OCI-M2 (cell line): Measurements from ENCODE around the gene PLSCR3.

Experiments used
- DNase-seq: peaks from one replicate; lab custom pipeline; 2025; ENCODE audit not compliant: unreplicated experiment; lab: John Stamatoyannopoulos, UW

PLSCR3 gene

DNA sequence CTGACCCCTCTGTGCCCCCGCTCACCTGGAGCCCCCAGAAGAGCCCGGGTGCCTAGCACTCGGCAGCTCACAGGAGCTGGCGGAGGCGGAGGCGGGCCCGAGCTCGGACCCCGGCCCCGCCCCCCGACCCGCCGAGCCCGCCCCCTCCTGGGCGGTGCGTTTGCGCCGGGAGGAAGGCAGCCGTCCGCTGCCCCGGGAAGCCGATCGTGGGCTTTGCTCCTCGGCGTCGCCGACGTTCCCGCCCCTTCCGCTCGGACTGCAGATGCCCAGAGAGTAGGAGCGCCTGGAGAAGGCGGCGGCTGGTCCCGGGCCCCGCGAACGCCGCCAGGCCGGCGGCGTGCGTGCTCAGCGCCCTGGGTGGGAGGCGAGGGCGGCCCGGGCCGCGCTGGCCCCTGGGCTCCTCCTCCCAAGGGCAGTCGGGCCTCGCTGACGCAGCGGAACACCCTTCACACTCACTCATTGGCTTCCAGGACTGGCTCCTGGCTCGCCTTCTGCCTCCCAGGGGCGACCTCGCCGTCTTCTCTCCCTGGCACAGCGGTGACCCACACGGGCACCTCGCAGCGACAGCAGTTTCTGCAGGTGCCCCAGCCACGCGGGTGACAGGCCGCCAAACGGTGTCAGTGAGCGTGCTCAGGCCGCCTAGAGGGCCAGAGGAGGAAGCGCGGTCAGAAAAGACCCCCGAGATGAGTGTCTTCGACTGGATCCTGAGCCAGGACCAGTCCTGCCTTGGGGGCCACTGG lies at the start of gene PLSCR3:
TSS of gene PLSCR3 (minus strand) at position 74 of the 740 bp plus-strand sequence. CDS start 415 bp downstream, outside the sequence.
- DNase-seq: peak; percentile 6

DNA sequence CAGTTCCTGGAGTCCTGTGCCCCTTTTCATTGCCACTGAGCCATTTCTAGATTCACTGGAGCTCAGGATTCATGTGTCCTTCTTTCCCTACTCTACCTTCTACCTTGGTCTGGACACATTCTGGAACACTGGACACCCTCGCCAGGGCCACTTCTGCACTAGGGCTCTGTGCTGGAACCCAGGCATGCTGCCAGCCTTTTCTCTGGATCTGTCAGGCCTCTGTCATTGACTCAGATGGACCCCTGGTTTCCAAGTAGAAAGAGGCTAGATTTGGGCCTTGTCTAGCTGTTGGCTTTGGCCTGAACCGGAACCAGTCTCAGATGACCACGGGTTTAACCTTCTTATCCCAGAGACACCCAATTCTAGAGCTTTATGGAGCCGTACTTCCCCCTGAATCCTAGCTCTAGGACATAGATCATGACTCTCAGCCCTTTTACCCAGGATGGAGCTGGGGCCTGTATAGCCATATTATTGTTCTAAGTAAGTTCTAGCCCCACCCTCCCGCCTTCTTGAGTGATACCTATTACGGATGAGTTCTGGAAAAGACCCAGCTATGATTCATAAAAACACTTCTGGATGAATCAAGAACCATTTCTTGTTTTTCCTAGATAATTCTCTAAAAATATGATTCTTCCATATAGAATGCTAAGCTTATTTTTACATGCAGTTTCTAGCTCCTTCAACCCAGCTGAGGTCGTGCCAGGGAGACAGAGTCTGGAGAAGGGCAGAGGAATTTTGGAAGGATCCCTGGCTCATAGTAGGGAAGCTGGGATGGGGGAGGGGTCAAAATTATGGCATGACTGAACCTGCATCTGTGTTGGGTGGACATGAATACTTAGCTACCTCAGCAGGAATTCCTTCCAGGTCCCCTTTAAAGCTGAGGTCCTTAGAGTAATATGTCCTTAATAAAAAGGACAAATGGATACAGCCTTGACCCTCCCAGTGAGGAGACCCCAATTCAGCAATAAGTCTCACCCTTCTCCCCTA lies 49.5 kb upstream of the PLSCR3 start:
- no peak for DNase-seq

DNA sequence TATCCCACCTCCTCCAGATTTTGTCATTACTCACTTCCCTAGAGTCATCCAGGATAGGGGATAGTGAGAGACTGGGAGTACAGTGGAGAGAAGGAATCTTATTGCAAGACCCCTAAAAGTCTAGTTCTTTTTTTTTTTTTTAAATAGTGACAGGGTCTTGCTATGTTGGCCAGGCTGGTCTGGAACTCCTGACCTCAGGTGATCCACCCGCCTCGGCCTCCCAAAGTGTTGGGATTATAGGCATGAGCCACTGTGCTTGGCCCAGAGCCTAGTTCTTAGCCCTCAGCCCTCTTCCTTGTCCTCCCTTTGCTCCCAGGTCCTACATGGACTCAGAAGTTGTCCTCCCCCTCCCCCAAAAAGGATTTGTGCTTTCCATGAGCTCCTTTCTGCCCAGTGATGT lies 47.8 kb upstream of the PLSCR3 start:
- DNase-seq: no peak

DNA sequence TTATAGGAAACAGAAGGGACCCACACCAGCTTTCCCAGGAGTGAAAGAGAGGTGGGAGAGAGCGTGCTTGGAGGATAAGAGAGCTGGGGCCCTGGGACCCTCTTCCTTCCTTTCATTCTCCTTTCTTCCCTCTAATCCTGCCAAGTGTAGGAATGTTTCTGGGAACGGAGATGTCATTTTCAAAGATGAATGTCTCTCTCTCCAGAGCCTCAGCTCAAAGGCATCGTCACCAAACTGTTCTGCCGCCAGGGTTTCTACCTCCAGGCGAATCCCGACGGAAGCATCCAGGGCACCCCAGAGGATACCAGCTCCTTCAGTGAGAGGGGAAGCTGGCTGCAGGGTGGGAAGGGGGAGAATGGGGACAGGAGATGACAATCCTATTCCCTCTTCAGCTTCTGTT lies 46.9 kb upstream of the PLSCR3 start:
- DNase-seq: no peak

DNA sequence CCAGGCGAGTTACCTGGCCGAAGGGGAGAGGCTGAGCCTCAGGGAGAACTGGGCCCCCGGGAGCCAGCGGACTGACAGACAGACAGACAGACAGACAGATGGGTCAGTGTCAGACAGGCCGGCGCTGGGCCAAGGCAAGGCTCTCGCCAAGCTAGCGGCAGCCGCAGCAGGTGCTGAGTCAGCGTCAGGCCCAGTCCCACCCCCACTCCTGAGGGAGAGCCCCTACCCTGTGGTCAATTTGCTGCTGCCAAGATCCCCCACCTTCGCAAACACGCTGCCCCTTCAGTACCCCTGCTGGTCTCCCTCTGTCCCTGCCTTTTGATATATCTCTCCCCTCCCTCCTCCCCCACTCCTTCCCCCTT lies 46.5 kb upstream of the PLSCR3 start:
- no peak for DNase-seq

DNA sequence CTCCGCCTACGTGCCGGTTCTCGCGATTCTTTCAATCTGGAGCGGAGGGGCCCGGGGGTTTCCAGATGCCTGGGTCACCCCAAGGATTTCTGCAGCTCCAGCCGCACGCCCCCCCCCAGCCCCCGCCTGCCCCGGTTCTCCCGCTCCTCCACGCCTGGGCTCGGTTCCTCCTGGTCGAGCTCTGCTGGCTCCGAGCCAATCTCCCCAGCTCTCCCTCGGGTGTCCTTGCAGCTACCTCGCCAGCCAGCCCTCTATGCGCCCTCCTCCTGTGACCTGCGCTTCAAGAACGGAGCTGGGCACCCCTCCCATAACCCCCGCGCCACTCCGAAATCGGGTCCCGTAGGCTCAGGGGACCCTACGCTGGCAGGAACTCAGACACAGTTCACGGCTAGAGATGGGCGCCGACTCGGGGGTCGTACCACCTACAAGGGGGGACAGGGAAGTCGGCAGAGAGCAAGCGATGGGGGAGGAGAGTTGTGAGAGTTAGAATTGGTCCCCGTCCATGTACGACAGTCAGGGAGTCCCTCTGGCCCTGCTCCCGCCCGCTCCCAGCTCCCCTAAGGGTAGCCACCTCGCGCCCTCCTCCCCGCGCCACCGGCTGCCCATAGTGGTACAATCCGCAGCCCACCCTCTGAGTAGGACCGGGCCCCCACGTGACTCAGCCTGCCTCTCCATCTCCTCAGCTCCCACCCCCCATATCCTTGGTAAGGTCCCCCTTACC lies 45.9 kb upstream of the PLSCR3 start:
- DNase-seq: no peak

DNA sequence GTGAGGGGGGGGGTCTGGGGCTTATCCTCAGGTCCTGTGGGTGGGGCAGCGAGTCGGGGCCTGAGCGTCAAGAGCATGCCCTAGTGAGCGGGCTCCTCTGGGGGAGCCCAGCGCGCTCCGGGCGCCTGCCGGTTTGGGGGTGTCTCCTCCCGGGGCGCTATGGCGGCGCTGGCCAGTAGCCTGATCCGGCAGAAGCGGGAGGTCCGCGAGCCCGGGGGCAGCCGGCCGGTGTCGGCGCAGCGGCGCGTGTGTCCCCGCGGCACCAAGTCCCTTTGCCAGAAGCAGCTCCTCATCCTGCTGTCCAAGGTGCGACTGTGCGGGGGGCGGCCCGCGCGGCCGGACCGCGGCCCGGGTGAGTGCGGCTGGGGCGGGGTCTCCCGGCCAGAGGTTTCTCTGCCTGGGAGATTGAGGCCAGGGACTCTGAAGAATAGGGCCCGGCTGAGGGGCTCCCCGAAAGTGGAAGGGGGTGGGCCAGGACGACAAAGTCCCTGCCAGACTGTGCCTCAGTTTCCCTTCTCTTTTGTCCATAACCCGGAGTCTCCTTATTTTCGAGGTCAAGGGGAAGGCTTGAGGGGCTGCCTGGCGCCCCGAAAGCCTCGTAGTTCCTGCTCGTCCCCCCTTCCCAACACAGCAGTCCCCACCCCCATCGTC lies 45.3 kb upstream of the PLSCR3 start, which contains the start of gene FGF11:
TSS of gene FGF11 (plus strand) at position 51 of the 651 bp plus-strand sequence. CDS start at position 160, 109 bp downstream.
- no peak for DNase-seq

DNA sequence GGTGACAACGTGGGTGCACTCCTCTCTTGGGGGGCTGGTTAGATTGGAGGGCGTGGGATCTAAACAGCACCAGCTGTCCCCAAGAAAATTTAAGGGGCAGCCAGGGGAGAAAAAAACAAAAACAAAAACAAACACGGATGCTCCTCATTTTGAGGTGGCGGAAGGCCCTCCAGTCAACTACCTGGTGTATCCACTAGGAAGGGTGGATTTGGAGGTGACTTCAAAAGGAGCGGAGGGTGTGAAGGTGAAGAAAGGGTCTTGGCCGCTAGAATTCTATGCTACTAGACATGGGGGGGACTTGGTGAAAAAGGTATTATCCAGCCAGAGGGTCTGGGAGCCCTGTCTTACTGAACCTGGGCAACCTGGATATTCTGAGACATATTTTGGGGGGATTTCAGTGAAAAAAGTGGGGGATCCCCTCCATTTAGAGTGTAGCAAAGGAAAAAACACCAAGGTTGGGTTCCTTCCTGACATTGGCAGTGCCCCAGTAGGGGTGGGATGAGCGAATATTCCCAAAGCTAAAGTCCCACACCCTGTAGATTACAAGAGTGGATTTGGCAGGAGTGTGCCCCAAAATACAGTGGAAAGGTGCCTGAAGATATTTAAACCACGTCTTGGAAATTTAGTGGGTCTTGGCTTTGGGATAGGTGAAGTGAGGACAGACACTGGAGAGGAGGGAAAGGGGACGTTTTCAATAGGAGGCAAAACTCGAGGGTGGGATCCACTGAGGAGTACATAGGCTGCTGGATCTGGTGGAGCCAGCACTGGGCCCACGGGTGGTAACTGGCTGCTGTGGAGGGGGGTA lies 44.5 kb upstream of the PLSCR3 start:
- no peak for DNase-seq

DNA sequence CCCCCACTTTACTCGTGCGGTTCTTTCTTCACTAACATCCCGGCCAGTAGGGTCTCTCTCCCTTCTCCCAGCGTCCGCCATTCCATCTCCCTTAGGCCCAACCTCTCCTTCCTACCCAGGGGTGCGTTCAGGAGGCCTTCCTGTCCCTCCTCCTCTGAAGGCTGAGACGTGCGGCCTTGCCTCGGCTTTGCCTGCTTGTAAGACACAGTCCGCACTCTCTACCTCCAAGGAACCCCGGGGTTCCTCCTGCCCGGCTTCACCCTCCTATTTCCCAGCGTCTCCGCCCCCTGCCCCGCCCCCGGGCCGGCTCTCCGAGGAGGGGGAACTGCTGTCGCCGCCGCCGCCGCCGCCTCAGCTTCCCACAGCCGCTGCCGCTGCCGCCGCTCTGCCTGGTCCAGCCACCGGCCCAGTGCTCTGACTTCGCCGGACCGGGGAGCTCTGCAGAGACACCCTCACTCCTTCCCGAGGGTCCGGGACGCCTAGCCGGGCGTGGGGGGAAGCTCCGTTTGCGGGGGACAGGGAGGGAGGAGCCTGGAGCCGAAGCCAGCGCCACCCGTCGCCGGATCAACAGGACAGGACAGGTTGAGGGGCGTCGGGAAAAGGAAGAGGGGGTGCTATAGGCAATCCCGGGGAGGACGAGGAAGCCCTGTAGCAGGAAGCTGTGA lies 43.8 kb upstream of the PLSCR3 start:
- no peak for DNase-seq

DNA sequence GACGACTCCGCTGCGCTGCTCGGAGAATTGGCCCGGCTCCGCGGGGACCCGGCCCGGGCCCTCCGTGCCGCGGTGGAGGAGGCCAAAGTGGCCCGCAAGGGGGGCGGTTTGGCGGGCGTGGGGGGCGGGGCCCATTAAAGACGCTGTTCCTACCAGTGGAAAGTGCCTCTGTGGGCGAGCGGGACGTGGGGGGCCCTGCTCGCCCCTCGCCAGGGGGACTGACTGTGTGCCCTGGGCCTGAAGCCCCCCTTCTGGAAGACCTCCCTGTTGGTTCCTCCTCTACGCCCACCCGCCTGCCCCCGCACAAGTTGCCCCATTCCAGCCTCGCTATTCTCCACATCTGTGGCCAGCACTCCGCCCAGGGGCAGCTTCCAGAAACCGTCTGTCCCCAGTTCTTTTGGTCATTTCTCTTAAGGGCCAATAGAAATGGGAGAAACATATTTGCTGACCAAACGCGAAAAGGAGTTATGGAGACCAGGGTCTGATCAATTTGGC lies 43.1 kb upstream of the PLSCR3 start:
- DNase-seq: no peak

DNA sequence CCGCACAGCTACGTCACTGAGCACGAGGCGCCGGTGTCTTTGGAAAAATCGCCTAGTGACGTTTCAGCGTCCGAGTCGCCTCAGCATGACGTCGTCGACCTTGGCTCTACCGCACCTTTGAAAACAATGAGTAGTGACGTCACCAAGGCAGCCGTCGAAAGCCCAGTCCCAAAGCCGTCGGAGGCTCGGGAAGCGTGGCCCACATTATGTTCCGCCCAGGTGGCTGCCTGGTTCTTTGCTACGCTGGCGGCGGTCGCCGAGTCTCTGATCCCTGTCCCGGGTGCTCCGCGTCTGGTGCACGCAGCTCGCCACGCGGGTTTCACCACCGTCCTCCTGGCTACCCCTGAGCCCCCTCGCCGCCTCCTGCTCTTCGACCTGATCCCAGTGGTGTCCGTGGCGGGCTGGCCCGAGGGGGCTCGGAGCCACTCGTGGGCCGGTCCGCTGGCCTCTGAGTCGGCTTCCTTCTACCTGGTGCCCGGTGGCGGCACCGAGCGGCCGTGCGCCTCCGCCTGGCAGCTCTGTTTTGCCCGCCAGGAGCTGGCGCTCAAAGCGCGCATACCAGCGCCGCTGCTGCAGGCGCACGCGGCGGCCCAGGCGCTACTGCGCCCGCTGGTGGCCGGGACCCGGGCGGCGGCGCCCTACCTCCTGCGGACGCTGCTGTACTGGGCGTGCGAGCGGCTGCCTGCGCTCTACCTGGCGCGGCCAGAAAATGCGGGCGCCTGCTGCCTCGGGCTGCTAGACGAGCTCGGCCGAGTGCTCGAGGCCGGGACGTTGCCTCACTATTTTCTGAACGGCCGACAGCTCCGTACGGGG lies 42.4 kb upstream of the PLSCR3 start:
- DNase-seq: no peak

DNA sequence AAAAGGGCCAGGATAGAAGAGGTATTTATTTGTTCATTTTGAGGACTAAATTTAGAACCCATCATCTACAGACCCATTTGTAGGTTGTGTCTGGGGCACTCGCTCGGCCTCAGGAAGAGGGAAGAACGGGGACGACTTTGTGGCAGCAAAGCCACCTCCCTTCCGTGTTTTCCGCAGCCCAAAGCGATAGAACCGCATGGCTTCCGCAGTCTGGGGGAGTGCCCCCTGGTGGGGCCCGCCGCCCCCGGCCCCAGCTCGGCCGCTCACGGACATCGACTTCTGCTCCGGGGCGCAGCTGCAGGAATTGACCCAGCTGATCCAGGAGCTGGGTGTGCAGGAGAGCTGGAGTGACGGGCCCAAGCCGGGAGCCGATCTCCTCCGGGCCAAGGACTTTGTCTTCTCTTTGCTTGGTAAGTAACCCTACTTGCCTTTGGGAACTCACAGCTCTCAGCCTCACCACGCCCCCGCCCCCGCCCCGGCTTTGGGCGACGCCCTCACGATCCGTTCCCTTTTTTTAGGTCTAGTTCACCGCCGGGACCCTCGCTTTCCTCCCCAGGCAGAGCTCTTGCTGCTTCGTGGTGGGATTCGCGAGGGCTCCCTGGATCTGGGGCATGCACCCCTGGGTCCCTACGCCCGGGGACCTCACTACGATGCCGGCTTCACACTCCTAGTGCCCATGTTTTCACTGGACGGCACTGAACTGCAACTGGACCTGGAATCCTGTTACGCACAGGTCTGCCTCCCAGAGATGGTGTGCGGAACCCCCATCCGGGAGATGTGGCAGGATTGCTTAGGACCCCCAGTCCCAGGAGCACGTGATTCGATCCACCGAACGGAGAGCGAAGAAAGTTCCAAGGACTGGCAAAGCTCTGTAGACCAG lies 41.6 kb upstream of the PLSCR3 start:
- no peak for DNase-seq

DNA sequence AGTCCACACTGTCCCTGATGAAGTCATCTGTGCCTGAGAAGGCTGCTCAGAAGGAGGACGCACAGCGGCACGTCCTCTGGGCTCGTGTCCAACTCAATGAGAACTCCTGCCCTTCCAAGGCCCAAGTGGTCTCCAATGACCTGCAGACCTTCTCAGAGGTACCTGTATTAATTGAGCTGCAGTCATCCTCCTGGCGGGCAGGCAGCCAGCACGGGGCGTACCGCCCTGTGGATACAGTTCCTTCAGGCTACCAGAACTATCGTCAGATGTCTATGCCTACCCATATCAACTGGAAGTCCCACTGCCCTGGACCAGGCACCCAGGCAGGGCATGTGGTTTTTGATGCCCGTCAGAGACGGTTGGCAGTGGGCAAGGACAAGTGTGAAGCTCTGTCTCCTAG lies 38.0 kb upstream of the PLSCR3 start:
- no peak for DNase-seq

DNA sequence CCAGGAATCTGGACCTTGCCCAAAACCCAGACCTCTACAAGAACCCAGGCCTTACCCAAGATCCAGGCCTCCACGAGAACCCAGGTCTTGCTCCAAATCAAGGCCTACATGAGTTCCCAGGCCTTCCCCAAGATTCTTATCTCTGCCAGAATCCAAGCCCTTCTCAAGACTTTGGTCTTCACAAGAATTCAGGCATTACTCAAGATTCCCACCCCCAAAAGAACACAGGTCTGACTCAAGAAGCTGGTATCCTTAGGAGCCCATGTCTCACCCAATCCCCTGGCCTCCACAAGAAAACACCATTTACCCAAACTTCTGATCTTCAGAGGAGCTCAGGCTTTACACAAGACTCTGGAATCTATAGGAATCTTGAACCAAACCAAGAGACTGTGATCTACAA lies 36.9 kb upstream of the PLSCR3 start:
- no peak for DNase-seq

DNA sequence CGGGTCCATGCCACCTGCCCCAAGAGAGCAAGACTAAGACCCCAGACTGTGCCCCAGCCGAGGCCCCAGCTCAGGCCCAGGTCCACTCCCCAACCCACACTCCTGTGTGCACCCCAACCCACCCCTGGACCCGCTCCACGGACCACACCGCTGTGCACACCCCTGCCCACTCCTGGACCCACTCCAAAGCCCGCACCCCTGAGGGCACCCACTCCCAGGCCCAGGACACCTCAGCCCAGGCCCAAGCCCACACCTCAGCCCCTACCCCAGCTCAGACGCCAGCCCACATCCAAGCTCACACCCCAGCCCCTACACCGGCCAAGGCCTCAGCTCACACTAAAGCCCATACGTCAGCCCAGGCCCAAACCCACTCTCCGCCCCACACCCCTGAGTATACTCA lies 35.4 kb upstream of the PLSCR3 start:
- no peak for DNase-seq

DNA sequence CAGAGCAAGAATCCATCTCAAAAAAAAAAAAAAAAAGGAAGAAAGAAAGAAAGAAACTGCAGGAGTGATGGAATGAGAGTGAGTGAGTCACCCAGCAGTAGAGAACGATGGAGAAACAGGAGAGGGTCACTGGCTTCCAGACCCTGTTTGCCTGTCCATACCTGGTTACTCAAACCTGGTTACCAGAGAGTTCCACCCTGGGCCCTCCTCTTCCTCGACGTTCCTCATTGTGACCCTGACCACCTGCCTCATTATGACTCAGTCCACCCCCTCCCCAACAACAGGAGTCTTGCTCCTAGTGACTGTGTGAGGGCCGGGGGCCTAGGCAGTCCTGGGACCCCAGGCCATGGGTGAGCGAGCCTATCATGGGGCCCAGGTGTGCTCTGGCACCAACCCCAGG lies 34.2 kb upstream of the PLSCR3 start, which contains the start of gene SPEM3:
TSS of gene SPEM3 (plus strand) at position 301 of the 400 bp plus-strand sequence. CDS start at position 347, 46 bp downstream.
- DNase-seq: no peak

DNA sequence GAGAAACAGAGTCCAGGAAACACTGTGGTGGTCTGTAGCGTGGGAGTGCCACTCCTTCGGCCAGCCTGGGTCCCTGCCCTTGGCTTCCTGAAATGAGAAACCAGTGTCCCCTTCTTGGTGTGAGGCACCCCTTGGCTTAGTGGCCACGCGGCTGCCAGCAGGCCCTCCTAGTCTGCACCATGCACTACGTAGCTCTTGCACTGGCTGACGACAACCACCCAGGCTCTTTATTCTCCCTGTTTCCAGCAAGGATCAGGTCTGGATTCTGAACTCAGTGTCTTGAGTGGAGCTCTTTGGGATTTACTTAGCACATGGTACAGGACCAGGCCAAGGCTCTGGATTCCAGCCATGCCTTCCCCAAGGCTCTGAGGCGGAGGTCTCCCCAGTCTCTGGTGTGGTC lies 33.2 kb upstream of the PLSCR3 start:
- no peak for DNase-seq
